HG03103 (cell line): ENCODE results near the gene CDC42BPA.
"Not testable (repeated sequence)": the region's sequence is repeated elsewhere in the genome, so short reads cannot be mapped to it uniquely, and the experiment has no call there.

Experiments
- ATAC-seq: cut with Tn5 transposase; IDR thresholded peaks from one replicate; pipeline ENCODE4 v1.9.1; 2021; ENCODE audit warnings: low read depth; ENCODE audit not compliant: unreplicated experiment

The CDC42BPA gene

DNA sequence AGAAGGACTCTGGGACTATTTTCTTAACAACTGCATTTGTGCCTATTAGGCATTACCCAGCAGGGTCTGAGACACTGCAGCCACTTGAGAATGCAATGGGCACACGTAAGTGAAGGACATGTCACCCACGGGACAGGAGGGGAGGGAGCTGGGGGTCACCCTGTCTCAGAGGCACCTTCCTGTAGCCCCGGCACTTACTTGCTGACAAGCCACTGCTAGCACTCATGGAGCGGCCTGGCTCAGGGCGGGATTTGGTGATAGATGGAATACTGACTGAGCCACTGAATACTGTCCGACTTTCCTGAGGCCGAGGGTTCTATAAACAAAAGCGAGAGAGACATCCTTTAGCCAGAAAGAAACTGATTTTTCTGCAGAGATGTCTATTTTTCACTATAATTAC, 313.5 kb downstream of the CDC42BPA start:
- ATAC-seq: no peak

GRCh38 chr1:227003165-227003564, 315.1 kb downstream of the CDC42BPA start:
- no peak for ATAC-seq

DNA sequence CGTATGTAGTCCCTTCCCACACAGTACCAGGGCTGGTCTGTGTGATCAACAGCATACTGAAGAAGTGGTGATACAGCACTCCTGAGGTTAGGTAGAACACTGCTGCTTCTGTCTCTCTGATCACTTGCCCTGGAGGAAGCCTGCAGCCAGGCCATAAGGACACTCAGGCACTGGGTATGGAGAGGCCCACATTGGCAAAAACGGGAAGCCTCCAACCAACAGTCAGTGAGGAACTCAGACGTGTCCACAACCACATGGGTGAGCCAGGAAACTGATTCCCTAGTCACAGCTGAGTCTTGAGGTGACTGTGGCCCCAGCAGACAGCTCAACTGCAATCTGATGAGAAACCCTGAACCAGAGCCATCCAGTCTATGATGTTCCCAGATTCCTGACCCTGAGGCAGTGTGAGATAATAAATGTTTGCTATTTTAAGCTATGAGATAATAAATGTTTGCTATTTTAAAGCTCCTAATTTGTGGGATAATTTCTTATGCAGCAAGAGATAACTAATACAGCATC, 315.7 kb downstream of the CDC42BPA start:
- no peak for ATAC-seq

GRCh38 chr1:226999579-226999978, 318.7 kb downstream of the CDC42BPA start:
- not testable (repeated sequence) for ATAC-seq

GRCh38 chr1:226995365-226996332, 322.6 kb downstream of the CDC42BPA start:
- peak; percentile 96 for ATAC-seq

GRCh38 chr1:226994586-226995364, 323.5 kb downstream of the CDC42BPA start:
- ATAC-seq: no peak

- ATAC-seq: no peak
Observed at GRCh38 chr1:226993814-226994585, 324.3 kb downstream of the CDC42BPA start.

GRCh38 chr1:226991920-226992319, 326.4 kb downstream of the CDC42BPA start:
- no peak for ATAC-seq

DNA sequence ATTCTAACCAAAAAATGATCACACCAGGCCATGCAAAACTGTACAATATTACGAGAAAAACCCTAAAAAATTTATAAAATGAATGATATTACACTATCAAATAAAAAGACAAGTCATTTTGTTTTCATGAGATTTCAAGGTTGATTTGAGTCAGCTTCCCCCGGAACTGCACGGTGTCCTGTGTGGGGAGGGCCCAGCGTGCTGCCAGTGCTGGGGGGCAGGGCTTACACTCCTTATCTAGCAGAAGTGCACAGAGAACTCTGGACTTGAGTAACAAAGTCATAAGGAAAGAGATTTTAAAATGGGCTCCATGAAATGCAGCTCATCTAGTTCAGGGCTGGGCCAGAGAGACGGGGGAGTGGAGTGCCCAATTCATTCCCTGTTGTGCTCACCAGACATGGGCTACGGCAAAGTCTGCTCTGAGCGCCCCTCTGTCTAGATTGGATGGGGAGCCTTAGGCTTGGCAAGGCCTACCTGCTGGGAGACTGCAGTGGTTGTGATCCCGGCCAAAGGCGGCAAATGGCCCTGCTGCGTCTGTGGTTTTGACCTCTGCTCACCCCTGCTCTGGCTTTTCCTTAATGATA, 328.1 kb downstream of the CDC42BPA start:
- peak; percentile 71 for ATAC-seq

DNA sequence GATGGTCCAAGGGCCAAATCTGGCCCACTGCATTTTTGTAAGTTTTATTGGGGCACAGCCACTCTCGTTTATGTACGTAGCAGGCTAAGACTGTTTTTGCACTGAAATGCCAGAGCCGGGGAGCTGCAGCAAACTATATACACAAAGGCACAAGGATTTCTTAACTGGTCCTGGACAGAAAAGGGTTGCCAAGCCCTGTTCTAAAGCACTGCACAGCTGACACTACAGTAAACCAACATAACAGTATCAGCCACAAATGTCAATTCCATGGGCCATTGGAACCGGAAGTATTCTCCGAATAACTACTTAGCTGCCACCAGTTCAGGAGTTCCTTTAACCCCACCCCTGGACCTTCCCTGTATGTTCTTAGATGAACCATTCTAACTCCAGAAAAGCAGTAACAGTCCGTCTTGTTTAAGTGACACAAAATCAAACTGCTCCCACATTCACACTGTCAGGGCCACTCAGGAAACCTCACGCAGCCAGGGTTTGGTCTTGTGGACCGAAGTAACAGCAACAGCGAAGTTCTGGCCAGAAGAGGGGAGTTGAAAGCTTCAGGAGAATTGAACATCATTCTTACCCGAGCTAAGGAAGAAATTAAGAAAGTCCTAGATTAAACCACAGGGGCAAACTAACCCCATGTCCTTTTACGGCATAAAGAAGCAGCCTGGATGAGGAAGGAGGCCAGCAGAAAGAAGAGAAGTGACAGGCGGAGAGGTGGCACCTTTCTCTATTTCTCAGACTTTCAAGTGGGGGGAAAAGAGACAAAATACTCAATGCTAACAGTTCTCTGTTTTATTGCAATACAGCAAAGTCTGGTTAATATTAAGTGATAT, 329.0 kb downstream of the CDC42BPA start:
- no peak for ATAC-seq

DNA sequence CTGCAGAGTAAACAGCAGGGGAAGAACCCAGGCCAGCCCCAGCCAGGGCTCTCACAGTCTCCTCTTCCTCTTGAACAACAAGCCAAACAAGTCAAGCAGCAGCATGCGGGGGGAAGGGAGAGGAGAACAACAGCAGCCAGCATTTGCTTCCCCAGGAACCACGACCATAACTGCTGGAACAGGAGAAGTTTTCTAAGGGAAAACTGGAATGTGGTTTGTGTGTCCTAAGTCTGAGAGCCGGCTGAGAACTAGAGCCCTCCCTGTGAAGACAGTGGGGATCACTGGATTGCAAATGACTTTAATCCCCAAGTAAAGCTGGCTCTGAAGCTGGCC, 330.0 kb downstream of the CDC42BPA start:
- no peak for ATAC-seq

DNA sequence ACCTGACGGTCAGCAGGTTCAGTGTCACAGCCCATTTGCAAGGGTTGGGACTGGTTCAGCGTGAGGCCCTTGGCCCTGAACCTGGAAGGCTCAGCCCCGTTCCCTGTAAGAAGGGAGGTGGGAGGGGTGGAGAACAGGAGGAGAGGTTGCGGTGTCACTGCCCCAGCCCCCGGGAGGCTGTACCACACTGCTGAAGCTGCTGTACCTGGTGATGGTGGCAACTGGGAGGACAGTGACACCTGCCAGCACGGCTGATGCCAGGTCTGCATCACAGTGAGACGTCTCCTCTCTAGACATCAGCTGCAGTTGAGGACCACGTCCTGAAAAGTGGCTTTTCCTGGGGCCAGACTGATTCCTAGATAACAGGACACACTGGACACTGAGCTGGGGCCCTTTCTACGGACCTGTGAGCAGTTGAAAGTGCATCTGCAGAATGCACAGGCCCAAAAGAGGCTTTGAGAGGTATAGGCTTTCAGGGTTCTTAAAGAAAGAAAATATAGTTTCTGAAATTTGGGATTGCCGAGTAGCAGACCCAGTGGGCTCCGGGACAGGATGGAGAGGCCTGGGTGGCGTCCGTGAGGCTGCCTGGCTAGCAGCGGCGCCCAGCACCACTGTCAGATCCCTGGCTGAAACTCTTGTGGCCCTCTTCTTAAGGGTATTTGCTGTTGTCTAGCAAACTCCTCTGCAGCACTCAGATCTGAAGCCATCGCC, 330.5 kb downstream of the CDC42BPA start:
- no peak for ATAC-seq

DNA sequence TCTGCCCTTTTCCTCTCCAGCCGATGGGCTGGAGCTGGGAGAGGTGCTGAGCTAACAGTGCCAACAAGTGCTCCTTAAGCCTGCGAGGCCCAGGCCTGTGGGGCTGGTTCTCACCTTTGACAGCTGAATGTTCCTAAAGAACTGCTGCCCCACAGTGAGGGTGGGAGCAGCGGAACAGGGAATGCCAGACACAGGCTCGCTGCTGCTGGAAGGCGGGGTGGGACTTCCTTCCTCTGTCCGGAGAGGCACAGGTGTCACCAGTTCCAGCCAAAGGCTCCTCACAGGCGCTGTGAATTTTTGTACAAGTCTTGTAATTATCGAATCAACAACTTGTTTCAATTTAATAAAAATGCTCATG, 331.1 kb downstream of the CDC42BPA start:
- ATAC-seq: no peak

DNA sequence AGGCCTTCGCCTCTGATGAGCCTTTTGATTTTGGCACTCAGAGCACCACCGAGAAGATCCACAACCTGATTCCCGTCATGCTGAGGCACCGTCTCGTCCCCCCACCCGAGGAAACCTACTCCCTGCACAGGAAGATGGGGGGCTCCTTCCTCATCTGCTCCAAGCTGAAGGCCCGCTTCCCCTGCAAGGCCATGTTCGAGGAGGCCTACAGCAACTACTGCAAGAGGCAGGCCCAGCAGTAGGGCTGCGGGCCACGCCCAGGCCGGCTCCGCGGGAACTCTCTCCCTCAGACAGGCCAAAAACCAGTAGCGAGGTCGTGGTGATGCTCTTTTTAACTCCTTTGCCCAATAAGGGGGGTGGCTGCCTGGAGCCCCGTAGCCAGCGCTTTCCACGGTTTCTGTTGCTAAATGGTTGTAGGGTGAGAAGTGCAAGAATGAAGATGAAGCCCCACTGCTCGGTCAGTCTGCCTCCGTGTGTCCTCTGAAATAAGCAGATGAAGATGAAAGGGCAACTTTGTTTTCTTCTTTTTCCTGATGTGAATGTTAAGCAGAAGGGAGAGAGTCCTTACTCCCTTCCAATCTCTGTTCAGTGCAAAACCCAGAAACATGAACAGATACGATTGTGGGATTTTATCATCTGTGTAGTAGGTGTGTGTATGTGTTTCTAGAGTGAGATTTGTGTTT, 331.7 kb downstream of the CDC42BPA start:
- no peak for ATAC-seq

DNA sequence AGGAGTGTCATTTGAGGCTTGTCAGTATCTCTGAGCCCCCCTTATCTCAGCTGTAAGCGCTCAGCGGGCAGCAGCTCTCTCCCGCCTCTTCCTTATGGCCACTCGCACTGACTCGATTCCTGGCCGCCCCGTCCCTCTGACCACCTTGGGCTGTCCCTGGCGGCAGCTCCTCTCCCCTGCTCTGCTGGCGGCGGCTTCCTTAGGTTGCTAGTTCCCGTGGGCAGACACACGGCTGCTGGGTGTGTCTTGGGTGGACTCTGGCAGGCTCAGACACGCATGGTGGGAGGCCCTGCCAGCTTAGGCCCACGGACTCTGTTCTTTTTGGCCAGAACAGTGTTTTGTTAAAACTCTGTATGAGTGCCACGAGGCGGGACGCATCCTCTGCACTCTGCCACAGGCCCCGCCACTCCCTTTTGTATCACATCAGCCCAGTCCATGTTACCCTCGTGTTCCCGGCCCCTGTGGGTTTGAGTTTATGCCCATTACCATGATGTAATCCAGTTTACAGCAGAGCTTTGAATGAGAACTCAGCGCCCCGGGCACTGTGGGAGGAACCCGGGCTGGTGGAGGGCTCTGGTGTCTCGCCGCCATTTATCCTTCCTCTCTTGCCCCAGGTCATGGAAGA, 332.3 kb downstream of the CDC42BPA start:
- no peak for ATAC-seq

GRCh38 chr1:226985239-226985838, 333.0 kb downstream of the CDC42BPA start:
- no peak for ATAC-seq

DNA sequence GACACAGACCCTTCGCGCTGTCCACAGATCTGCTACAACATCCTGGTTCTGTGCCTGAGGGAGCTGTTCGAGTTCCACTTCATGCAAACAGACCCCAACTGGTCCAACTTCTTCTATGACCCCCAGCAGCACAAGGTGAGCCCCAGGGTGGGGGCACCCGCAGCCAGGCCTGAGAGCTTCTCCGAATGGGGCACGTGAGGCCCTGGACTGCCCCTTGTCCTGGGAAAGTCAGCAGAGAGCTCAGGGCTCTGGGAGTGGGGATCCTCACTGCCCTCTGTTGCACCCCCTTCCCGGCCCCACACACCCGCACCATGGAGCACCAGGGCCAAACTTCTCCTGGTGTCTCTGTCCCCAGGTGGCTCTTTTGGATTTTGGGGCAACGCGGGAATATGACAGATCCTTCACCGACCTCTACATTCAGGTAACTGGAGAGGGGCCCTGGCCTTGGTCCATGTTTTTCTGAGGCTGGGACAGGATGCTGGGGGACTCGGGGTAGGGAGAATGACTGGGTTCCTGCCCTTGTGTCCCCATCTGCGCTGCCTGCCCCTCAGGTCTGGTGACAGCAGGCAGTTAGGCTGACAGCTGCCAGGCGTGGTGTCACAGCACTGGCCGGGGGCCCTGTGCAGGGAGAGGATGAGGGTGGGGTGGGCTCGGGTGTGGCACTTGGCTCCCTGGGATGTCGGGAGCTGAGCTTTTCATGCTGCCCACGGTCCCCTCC, 333.6 kb downstream of the CDC42BPA start:
- ATAC-seq: no peak
